Hematopoietic multipotent progenitor cell treated with erythropoietin and hydrocortisone succinate and interleukin-3 and kit ligand, for 17 days (in vitro differentiated cells): Measurements from ENCODE around the gene SDHAF3.
"Not testable (repeated sequence)": the region's sequence is repeated elsewhere in the genome, so short reads cannot be mapped to it uniquely, and the experiment has no call there.

Experiments
- DNase-seq: peaks from one replicate; pipeline ENCODE4 v3.0.0-alpha.2; 2015; ENCODE audit warnings: low spot score

Gene SDHAF3

DNA sequence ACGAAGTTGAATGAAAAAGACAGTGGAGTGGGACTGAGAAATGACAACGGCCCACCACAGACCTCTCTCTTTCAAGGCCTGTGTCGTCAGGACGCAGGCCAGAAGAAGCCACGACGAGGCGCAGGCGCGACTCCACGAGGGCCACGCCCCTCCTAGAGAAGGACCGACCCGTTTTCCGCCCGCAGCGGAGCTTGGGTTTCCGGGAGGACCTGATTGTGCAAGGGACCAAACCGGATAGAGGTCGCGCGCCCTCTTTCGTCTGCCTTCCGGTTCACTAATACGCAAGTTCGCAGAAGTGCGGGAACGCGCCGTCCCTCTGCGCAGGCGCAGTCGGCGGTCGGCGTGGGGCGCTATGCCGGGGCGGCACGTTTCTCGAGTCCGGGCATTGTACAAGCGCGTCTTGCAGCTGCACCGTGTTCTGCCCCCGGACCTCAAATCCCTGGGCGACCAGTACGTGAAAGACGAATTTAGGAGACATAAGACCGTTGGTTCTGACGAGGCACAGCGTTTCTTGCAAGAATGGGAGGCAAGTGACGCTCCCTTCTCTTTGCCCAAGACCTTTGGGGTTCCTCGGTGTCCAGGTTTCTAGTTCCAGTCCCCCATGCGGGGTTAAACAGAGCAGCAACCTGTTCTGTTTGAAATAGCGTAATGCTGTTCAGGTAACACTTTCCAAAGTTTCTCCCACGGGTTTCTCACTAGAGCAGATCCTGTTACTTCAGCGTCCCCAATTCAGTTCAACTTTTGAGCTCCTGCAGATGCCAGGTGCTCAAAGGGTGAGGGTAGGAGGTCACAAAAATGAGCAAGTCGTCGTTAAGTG is at the start of gene SDHAF3:
SDHAF3 (plus strand) TSS at position 327 of the 817 bp plus-strand sequence; CDS start at position 353, 26 bp downstream.
- DNase-seq: peak; percentile 84

GRCh38 chr7:97072025-97072424 is 45.5 kb upstream of the SDHAF3 start:
- DNase-seq: not testable (repeated sequence)

DNA sequence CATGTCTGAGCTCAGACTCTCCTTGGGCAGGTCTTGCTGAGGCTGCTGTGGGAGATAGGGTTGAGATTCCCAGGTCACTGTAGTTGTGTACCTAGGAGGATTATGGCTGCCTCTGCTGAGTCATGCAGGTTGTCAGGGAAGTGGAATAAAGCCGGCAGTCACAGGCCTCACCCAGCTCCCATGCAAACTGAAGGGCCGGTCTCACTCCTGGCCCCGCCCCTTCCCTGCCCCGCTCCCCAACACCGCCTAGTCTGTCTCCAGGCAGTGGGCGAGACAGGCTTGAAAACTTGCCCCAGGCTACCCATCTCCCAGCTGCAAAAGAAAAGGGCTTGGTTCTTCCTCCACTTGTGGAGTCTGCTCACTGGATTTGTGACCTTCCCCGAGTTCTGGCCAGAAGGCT is 41.6 kb upstream of the SDHAF3 start:
- no peak for DNase-seq

DNA sequence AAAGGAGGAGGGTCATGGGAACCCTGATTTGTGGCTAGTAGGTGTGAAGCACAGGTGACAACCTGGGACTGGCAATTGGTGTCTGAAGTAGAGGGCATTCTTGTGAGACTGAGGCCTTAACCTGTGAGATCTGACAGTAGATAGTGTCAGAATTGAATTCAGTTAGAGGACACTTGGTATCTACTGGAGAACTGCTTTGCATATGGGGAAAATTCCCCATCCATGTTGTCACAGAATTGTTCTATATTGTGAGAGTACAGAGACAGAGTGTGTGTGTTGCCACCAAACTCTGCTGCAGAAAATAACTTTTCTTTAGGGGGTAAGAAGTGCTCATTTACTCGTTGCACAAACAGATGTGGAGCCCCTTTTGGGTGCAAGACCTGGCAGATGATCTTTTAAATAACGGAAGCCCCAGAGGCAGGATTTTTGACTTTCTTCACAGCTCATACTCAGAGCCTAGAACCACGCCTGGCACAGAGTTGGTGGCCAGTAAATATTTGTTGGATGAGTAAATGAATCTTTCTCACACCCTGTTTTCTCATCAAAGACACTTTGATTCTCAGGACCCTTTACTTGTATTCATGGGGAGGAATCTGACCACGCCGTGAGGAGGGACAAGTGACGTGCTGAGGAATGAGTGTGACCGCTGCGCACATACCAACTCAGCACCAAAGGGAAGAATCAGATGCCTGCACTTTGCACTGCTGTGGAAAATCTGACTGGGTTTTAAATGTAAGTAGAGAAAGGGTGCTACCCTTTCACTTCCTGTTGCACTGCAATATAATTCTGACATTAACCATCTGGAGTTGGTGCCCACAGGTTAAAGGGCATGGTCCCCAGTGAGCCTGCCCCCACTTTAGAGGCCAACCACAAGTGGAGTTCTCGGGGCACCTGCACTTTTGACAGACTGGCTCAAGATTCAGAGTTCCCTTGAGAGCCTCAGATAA is 39.2 kb upstream of the SDHAF3 start:
- DNase-seq: no peak

DNA sequence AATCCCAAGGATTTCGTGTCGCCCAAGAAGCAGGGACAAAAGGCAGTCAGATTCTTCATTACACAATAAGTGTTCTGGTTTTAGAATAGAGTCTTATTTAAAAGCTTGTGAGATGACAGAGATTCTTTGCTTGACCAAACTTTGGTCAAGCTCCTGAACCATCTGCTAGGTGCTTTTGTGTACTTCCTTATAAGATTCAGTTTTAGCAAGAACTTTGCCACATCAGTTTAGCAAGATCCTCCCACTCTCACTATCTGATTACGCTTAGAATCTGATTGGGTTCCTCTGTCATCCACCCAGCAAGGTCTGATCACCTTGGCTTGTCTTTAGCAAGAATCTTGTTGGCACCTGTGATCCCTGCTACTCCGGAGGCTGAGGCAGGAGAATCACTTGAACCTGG is 38.2 kb upstream of the SDHAF3 start:
- DNase-seq: no peak

- no peak for DNase-seq
These were observed 35.8 kb upstream of the SDHAF3 start for GRCh38 chr7:97081521-97082300.

DNA sequence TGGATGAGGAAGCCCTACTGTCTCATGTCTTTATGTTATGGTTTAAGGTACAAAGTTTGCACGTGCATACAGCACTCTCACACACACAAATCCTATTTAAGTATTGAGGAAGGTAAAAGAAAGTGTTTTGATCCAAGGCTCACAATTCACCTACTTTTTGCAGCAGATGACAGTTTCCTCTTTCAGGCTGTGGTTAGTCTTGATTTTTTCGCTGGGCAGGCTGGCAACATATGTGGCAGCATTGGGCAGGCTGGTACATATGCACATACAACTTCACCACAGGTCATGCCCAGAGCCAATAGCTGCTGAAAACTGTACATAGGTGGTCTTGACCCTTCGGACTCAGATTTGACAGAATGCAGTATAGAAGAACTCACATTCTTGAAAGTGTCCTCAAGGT is 29.1 kb upstream of the SDHAF3 start:
- DNase-seq: no peak

DNA sequence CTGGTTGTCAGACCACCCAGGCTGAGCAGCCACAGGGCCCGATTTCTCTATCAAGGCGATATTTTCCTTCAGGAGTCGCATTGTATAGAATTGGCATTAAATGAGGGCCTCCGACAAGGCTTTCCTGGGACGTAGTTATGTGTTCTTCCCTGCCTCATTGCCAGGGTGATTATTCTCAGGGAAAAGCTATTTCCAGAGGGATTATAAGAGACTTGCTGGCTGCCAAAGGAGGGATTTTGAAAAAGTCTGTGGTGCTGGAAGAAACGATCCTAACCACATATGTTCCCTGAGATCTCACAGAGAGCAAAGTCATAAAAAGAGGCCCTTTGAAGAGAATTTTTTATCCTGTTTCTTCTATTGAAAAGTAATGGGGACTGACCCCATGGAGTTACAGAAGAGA is 27.7 kb upstream of the SDHAF3 start:
- DNase-seq: no peak

GRCh38 chr7:97090761-97091353 is 26.6 kb upstream of the SDHAF3 start:
- no peak for DNase-seq

GRCh38 chr7:97094284-97094930 is 23.1 kb upstream of the SDHAF3 start:
- no peak for DNase-seq

GRCh38 chr7:97096037-97096436 is 21.5 kb upstream of the SDHAF3 start:
- no peak for DNase-seq

DNA sequence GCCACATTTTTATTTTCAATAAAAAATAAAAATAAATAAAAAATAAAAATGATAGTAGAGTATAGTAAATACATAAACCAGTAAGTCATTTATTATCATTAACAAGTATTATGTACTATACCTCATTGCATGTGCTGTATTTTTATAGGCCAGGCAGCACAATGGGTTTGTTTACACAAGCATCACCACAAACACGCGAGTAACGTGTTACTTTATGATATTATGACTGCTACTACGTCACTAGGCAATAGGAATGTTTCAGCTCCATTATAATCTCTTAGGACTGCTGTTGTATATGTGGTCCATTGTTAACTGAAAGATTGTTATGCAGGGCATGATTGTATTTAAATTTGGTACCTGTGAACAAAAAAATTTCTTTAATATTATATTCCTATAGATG is 20.8 kb upstream of the SDHAF3 start:
- no peak for DNase-seq

DNA sequence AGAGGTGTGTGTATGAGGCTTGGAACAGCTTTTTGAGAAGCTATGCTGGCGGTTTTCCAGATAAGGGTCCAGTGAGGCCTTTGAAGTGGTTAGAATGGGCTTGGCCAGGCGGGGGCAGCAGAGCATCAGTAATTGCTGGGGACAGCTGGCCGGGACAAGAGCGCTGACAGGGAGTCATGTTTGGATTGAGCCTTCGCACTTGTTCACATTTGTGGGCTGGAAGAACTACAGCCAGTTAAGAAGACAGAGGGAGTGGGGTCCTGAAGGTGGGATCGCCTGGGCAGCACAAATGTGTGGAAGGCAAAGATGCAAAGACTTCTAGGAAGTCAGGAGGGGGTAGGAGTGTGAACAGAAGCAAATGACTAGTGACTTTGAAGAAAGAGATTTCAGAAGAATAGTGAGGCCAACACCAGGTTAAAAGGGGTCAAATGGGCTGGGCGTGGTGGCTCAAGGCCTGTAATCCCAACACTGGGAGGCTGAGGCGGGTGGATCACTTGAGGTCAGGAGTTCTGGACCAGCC is 12.7 kb upstream of the SDHAF3 start:
- DNase-seq: peak; percentile 68

DNA sequence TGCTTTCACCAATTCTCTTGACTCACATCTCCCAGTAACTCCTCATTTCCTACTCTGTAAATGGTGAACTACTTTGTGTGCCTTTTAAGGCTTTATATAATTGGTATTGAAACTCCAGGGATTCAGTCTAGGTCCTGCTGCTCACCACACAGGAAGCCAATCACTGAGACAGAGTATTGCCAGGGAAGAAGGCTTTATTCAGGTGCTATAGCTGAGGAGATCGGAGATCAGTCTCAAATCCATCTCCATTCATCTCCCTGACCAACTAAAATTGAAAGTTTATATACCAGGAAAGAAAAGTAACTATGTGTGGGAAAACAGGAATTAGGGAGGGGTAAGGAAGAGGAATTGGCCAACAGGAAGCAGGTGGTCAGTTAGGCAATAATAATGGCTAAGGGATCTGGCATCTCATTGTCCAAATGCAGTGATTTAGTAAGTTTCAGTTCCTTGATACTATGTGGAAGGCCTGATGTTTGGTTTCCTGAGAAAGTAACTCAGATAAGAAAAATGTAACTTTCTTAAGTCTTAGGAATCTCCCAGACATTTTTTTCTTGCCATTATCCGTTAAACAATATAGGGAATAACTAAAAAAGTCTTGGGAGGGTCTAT is 10.2 kb upstream of the SDHAF3 start:
- DNase-seq: no peak

DNA sequence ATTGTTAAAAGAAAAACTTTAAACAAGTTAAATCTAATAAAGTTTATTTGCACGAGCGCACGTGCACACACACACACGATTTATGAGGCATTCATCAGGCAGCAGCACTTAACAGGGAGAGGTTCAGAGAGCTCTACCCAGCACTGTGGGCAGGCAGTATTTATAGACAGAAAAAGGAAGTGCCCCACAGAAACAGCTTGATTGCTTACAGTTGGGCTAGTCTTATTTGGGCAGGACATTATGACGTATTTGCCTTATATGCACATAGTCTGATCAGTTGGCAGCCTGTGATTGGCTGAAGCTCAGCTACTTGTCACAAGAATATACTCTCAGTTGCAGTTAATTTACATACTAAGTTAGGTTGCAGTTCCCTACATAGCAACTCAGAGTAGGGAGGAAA is 1.2 kb upstream of the SDHAF3 start:
- DNase-seq: no peak

GRCh38 chr7:97117035-97117371 is 495 bp upstream of the SDHAF3 start:
- DNase-seq: no peak

DNA sequence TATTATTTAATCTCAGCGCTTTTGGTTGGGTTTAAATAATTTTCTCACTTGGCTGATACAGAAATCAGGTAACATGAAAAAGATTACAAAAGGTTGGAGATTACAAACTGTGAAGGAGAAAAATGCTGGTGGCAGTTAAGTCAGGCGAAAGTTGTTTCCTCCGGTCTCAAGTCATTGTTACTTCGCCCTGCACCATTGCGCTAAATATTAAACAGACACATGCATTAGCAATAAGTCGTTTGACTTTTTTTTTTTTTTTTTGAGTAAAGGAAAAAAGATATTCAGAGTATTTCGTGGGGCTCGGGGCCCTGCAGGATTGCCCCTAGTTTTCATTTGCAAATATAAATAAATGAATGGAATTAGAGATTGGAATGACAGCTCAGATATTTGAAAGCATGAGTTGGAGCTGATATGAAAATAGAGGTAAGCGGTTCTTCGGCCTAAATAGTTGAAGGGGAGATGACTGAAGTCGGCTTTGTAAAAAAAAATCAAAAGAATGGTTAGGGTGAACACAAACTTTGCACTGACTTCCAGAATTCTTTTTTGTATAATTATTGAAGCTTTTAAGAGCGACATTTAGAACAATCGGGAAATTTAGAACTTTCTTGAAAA is 914 bp downstream of the SDHAF3 start:
- peak; percentile 8 for DNase-seq

GRCh38 chr7:97119747-97120146 is 2.2 kb downstream of the SDHAF3 start:
- DNase-seq: no peak

DNA sequence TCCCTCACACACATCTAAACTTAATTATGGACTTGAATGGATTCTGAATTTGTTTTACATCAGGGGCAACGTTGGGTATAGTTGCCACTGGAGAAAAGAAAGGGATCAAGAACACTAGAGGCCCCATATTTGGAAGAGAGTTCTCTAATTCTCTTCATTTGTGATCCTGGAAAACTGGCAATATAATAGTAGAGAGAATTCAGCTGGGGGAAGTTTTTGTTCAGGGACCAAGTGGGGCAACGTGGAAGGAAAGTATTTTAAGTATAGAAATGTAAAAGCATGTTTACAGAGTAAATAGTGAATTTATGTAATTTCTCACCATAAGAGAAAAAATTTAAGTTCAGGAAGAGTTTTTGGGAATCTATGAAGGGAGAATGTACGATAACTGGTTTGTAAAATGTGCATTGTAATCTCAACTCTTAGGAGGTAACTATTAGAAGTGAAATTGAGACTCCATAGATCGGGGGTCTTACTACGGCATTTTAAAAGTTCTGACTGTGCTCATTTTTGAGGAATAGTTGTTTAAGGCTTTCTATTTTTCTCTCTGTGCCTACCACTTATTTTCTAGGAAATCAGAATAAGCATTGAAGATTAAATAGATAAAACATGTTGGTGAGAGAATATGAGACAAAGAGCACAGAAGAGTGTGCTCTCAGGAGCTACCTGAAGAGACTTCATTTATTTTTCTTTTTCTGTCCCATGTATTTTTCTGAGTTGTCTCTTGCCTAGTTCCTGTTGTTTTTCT is 3.4 kb downstream of the SDHAF3 start:
- DNase-seq: no peak

- DNase-seq: not testable (repeated sequence)
These were observed 5.6 kb downstream of the SDHAF3 start for GRCh38 chr7:97123115-97123514.
